Measurements from ENCODE around the gene DDRGK1.
A peak's percentile ranks its signal among the peaks of the same experiment; 100 is the strongest.

Gene DDRGK1

GRCh38 chr20:3162080-3162611 lies 42.3 kb downstream of the DDRGK1 start:
- TF ChIP-seq, protein P1, sequence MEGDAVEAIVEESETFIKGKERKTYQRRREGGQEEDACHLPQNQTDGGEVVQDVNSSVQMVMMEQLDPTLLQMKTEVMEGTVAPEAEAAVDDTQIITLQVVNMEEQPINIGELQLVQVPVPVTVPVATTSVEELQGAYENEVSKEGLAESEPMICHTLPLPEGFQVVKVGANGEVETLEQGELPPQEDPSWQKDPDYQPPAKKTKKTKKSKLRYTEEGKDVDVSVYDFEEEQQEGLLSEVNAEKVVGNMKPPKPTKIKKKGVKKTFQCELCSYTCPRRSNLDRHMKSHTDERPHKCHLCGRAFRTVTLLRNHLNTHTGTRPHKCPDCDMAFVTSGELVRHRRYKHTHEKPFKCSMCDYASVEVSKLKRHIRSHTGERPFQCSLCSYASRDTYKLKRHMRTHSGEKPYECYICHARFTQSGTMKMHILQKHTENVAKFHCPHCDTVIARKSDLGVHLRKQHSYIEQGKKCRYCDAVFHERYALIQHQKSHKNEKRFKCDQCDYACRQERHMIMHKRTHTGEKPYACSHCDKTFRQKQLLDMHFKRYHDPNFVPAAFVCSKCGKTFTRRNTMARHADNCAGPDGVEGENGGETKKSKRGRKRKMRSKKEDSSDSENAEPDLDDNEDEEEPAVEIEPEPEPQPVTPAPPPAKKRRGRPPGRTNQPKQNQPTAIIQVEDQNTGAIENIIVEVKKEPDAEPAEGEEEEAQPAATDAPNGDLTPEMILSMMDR (IDR thresholded peaks at IDR 0.05), result no peak
- no peak overlapping the region for H3K27ac ChIP-seq

DNA sequence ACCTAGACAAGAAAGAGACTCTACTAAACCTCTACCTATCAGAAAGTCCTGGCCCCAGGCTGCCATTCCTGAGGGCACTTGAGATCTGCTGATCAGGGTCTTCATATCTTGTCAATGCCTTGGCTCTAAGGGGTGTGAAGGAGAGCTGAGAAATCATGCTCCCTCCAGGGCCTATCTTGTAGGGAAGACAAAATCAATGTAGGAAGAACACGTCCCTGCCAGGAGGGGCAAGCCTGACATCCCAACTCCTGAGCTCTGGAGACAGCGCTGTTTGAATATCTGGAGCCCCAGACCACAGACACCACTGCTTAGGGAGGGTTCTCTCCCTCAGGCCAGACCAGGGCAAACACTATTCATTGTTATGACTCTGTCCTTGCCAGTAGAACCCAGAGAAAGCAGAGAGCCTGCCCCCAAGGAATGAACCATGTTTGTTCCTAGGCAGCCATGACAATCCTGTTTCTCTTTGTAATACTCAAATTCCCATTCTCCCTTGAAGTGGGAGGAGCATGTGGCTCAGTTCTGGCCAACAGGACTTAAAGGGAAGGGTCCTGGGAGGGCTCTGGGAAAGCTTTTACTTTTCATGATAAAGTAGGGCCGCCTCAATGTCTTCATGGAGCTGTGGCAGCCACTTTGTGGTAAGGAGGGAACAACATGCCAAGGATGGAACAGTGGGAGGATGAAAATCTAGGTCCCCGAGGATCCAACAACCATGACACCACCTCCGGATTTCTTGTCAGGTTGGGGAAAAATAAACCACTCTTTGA lies 43.0 kb downstream of the DDRGK1 start:
- Histone ChIP-seq H3K27me3 (peaks cover 0 to 5% of the 10 kb centered on the region in 2 donors), H3K4me1 (peaks cover 0 to 33% (median 27%) of the 10 kb centered on the region in 4 donors), H3K27ac (no peak overlapping the region), H3K36me3 (peaks cover 0 to 8% (median 0%) of the 10 kb centered on the region in 3 donors), H3K4me3 (no peak overlapping the region), H3K9me3 (no peaks in the 10 kb centered on the region)
- no peak for DNase-seq
- TF ChIP-seq, protein P1 (IDR thresholded peaks at IDR 0.05), result no peak
- intact Hi-C loops (cut with DNase I; ENCODE audit: low total_unique reads), result no loop called here

More at GRCh38 chr20:3162080-3162611, 42.3 kb downstream of the DDRGK1 start:
- Histone ChIP-seq H3K4me3 (no peak overlapping the region), H3K27me3 (peaks cover 0 to 11% of the 10 kb centered on the region in 2 donors), H3K36me3 (peaks cover 0 to 8% (median 0%) of the 10 kb centered on the region in 3 donors), H3K4me1 (peaks cover 0 to 27% (median 20%) of the 10 kb centered on the region in 4 donors), H3K9me3 (no peaks in the 10 kb centered on the region)
- intact Hi-C loops (cut with DNase I; ENCODE audit: low total_unique reads), result no loop called here
- DNase-seq, result no peak

DNA sequence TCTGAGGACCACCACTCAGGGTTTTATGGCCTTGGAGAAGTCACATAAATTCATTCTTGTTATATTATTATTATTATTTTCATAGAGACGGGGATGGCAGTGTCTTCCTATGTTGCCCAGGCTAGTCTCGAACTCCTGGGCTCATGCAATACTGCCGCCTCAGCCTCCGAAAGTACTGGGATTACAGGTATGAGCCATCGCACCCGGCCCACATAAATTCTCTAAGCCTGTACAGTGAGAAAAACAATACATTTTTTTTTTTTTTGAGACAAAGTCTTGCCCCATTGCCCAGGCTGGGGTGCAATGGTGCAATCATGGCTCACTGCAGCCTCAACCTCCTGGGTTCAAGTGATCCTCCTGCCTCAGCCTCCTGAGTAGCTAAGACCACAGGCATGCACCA lies 44.1 kb downstream of the DDRGK1 start:
- no peaks in the 10 kb centered on the region for H3K9me3 ChIP-seq
- peaks cover 0 to 9% (median 0%) of the 10 kb centered on the region in 3 donors for H3K36me3 ChIP-seq
- TF ChIP-seq, protein P1 (IDR thresholded peaks at IDR 0.05), result no peak
- DNase-seq, result no peak
- no peak overlapping the region for H3K27ac ChIP-seq
- peak overlapping the region in 1 of 2 donors; percentile 96 for H3K4me3 ChIP-seq
- intact Hi-C loops (cut with DNase I; ENCODE audit: low total_unique reads), result no loop called here
- H3K27me3 ChIP-seq, result no peaks in the 10 kb centered on the region
- peaks cover 0 to 36% (median 29%) of the 10 kb centered on the region in 4 donors for H3K4me1 ChIP-seq

DNA sequence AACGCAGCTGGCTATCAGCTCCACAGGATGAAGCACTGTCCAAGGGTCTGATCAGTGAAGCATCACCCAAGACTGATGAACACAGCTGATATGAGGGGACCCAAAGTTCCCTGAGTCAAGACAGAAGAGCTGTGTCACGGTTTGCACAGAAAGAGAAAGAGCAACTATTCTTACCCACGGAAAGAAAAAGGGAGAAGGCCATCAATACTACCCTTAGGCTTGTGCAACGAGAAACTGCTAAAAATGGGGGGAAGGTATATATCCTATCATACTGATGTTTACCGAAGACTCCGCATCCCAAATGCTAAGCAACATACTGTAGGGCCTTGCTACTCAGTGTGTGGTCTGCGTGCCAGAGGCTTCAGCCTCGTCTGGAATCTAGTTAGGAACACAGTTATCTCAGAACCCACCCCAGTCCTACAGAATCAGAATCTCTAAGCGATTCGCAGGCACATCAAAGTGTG lies 45.5 kb downstream of the DDRGK1 start:
- Histone ChIP-seq H3K4me3 (peak overlapping the region; percentile 83 to 96), H3K27me3 (no peaks in the 10 kb centered on the region), H3K4me1 (peaks cover 0 to 40% (median 28%) of the 10 kb centered on the region in 4 donors), H3K27ac (peak overlapping the region; percentile 79 to 88), H3K9me3 (no peaks in the 10 kb centered on the region), H3K36me3 (peaks cover 0 to 13% (median 0%) of the 10 kb centered on the region in 3 donors)
- intact Hi-C loops (cut with DNase I; ENCODE audit: low total_unique reads), result loop anchor here (5.0 kb wide), 1 partner anchor 53 kb away; no protein-coding TSS in a partner anchor
- DNase-seq, result no peak
- TF ChIP-seq, protein P1 (IDR thresholded peaks at IDR 0.05), result no peak

DNA sequence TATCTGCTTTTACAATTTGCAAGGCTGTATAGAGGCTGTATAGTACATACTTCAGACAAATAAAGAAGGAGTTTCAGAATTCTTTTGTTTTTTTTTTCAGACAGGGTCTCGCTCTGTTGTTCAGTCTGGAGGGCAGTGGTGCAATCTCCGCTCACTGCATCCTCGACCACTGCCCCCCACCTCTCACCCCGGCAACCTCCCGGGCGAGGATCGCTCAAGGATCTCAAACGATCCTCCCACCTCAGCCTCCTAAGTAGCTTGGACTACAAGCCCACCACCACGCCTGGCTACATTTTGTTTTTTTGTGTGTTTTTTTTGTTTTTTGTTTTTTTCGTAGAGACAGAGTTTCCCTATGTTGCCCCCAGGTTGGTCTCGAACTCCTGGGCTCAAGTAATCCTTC lies 46.7 kb downstream of the DDRGK1 start:
- intact Hi-C loops (cut with DNase I; ENCODE audit: low total_unique reads), result loop anchor here (5.0 kb wide), 1 partner anchor 54 kb away; no protein-coding TSS in a partner anchor
- Histone ChIP-seq H3K27ac (no peak overlapping the region), H3K4me1 (peaks cover 0 to 51% (median 31%) of the 10 kb centered on the region in 4 donors), H3K4me3 (peak overlapping the region; percentile 83 to 96), H3K36me3 (peaks cover 0 to 13% (median 0%) of the 10 kb centered on the region in 3 donors), H3K9me3 (no peaks in the 10 kb centered on the region), H3K27me3 (no peaks in the 10 kb centered on the region)
- TF ChIP-seq, protein P1 (IDR thresholded peaks at IDR 0.05), result no peak
- no peak for DNase-seq

All from tibial artery (tissue), 4 donors.